Endothelial cell of umbilical vein (primary cell): ENCODE results near the gene CCNB3. TPM values are rescaled to one million over a fixed set of nuclear protein-coding genes. Genes with fewer than 3 reads are reported as not detected.

Source experiments
- BruUV-seq: library from RNA; stranded (reverse); fragments of 400-500 nt; replicated peaks from 2 replicates; lab custom pipeline; 2021; lab: Mats Ljungman, UMichigan
- CTCF ChIA-PET: fragments of 300-600, 350-600 bp; sonication (Branson Sonifier 250); formaldehyde crosslinking; loops from one replicate; lab custom pipeline; 2021; ENCODE audit warnings: antibody characterized with exemption, inconsistent platforms; lab: Charles Lee
- POLR2A ChIA-PET: fragments of 300-600, 350-600 bp; sonication (Branson Sonifier 250); formaldehyde crosslinking; loops from one replicate; lab custom pipeline; 2021; ENCODE audit warnings: antibody characterized with exemption, inconsistent platforms; lab: Charles Lee
- DNase-seq: peaks from one replicate; pipeline ENCODE4 v3.0.0-alpha.2; 2011; ENCODE audit warnings: low read depth, low spot score
- FAIRE-seq: peaks from 2 replicates; lab custom pipeline; 2011; peaks lifted over from hg19 to GRCh38; lab: Jason Lieb, UNC
- H2AFZ ChIP-seq: 2 replicates; pipeline ENCODE4 v1.6.0; 2012; ENCODE audit warnings: low read depth, low read length, control low read depth, inconsistent platforms
- H3K27ac ChIP-seq: 2 replicates; pipeline ENCODE4 v1.5.1; 2011; ENCODE audit warnings: low read depth, mild to moderate bottlenecking, control low read depth, low read length, moderate library complexity; ENCODE audit not compliant: insufficient read depth
- H3K27me3 ChIP-seq, 2 experiments: 2 replicates each; pipeline versions ENCODE4 v1.6.0 to v1.6.1; 2011; ENCODE audit warnings: low read length in 2 of 2, mixed read lengths in 1 of 2; ENCODE audit not compliant: control insufficient read depth in 2 of 2, insufficient read depth in 2 of 2
- H3K36me3 ChIP-seq, 2 experiments: 2 replicates in 1 of 2; 3 replicates in 1 of 2; pipeline ENCODE4 v1.5.1; 2011; ENCODE audit warnings: low read length in 2 of 2, mild to moderate bottlenecking in 1 of 2, moderate library complexity in 1 of 2; ENCODE audit not compliant: control insufficient read depth in 2 of 2, insufficient read depth in 2 of 2; ENCODE audit errors: extremely low read depth in 1 of 2
- H3K4me1 ChIP-seq: 3 replicates; pipeline ENCODE4 v1.5.1; 2011; ENCODE audit warnings: mild to moderate bottlenecking, low read length; ENCODE audit not compliant: control insufficient read depth, insufficient read depth; ENCODE audit errors: extremely low read depth
- H3K4me2 ChIP-seq: 2 replicates; pipeline ENCODE4 v1.6.1; 2011; ENCODE audit warnings: low read length, control low read depth, mixed read lengths; ENCODE audit not compliant: insufficient read depth
- H3K4me3 ChIP-seq, 3 experiments: fragments of 200-600 bp in 1 of 3; sonication (generic), shearing (Covaris generic) in 1 of 3; replicated peaks in 1 of 3; 2 replicates each; pipeline ENCODE4 v1.5.1; 2011 to 2016; ENCODE audit warnings: control low read depth in 3 of 3, low read length in 3 of 3, mild to moderate bottlenecking in 2 of 3, inconsistent platforms in 1 of 3, low read depth in 1 of 3, moderate library complexity in 1 of 3; ENCODE audit not compliant: insufficient read depth in 1 of 3
- H3K79me2 ChIP-seq: 2 replicates; pipeline ENCODE4 v1.6.0; 2012; ENCODE audit warnings: low read length, inconsistent platforms; ENCODE audit not compliant: control insufficient read depth, insufficient read depth
- H3K9ac ChIP-seq: replicated peaks from 2 replicates; pipeline ENCODE3; 2011; ENCODE audit warnings: low read length, control low read depth; ENCODE audit not compliant: insufficient read depth; ENCODE audit errors: extremely low read depth
- H3K9me1 ChIP-seq: replicated peaks from 3 replicates; pipeline ENCODE4 v1.6.0; 2011; ENCODE audit warnings: mild to moderate bottlenecking, low read length; ENCODE audit not compliant: control insufficient read depth, insufficient read depth; ENCODE audit errors: extremely low read depth
- H3K9me3 ChIP-seq: replicated peaks from 2 replicates; pipeline ENCODE4 v1.5.1; 2012; ENCODE audit warnings: low read length, inconsistent platforms; ENCODE audit not compliant: control insufficient read depth, insufficient read depth
- H4K20me1 ChIP-seq: replicated peaks from 2 replicates; pipeline ENCODE3; 2011; ENCODE audit warnings: mild to moderate bottlenecking, low read length; ENCODE audit not compliant: control insufficient read depth, insufficient read depth; ENCODE audit errors: extremely low read depth
- CTCF ChIP-seq, 2 donors: IDR thresholded peaks; 1 replicate in 1 of 2; 2 replicates in 1 of 2; pipeline ENCODE4 v1.5.1; 2011; ENCODE audit warnings: low read length in 2 of 2, mild to moderate bottlenecking in 2 of 2, moderate library complexity in 2 of 2, control low read depth in 1 of 2, inconsistent platforms in 1 of 2, low read depth in 1 of 2; ENCODE audit not compliant: insufficient read depth in 1 of 2; ENCODE audit errors: extremely low read depth in 1 of 2
- EZH2 ChIP-seq: IDR thresholded peaks from 2 replicates; pipeline ENCODE4 v1.6.1; 2012; ENCODE audit warnings: borderline replicate concordance, low read depth, mild to moderate bottlenecking, moderate library complexity, low read length, inconsistent platforms; ENCODE audit not compliant: severe bottlenecking
- FOS ChIP-seq: IDR thresholded peaks from 2 replicates; pipeline ENCODE4 v1.6.1; 2011; ENCODE audit warnings: mild to moderate bottlenecking, low read length, moderate library complexity, borderline replicate concordance; ENCODE audit not compliant: insufficient read depth
- GATA2 ChIP-seq: IDR thresholded peaks from 2 replicates; pipeline ENCODE4 v1.7.0; 2011; ENCODE audit warnings: low read depth, mild to moderate bottlenecking, moderate library complexity, mixed read lengths, low read length; ENCODE audit not compliant: insufficient read length, insufficient read depth
- JUN ChIP-seq: IDR thresholded peaks from 2 replicates; pipeline ENCODE4 v1.6.1; 2011; ENCODE audit warnings: borderline replicate concordance, low read depth; ENCODE audit not compliant: insufficient read length, insufficient read depth
- MYC ChIP-seq: IDR thresholded peaks from one replicate; pipeline ENCODE4 v1.6.1; 2011; ENCODE audit warnings: mild to moderate bottlenecking, low read depth, low read length
- POLR2A ChIP-seq: IDR thresholded peaks from 2 replicates; pipeline ENCODE4 v1.6.1; 2012; ENCODE audit warnings: low read depth, mild to moderate bottlenecking, control low read depth, low read length
- POLR2AphosphoS5 ChIP-seq: IDR thresholded peaks from 2 replicates; pipeline ENCODE4 v1.6.1; 2012; ENCODE audit warnings: low read depth, mild to moderate bottlenecking, control low read depth, low read length, moderate library complexity; ENCODE audit not compliant: insufficient read depth
- dilution Hi-C: fragments of 300-500 bp; cut with MboI; formaldehyde crosslinking; loops from one replicate; pipeline ENCODE4 v1.15.0; 2019; ENCODE audit warnings: low sequenced_read_pairs; ENCODE audit not compliant: extremely low pct_ligation_motif_present
- intact Hi-C: fragments of 100-400 bp; cut with micrococcal nuclease; formaldehyde crosslinking; loops from one replicate; pipeline ENCODE4 v1.10.0; 2022
- polyA plus RNA-seq, 4 experiments: library from polyadenylated mRNA; depleted of rRNA in 3 of 4; stranded (reverse) in 3 of 4; unstranded in 1 of 4; fragments of >200 nt; gene quantifications; 2 replicates each; pipeline versions ENCODE4 v1.2.1 to v1.2.3, GENCODE V29; 2011 to 2012; ENCODE audit warnings: missing spikeins in 1 of 4
- total RNA-seq: library from RNA; stranded (reverse); gene quantifications from 2 replicates; pipeline ENCODE4 v1.2.3, GENCODE V29; 2021
- TF ChIP-seq, protein P1 (sequence below): IDR thresholded peaks from 2 replicates; pipeline ENCODE4 v1.6.1; 2011; ENCODE audit not compliant: insufficient read depth, insufficient read length

CCNB3 gene
- total and polyA plus RNA-seq, 2 donors (not counting 3 experiments of a cell fraction or from before 2014, with no cell fraction given): 0.77 to 1.9 TPM

- no peaks in the 10 kb centered on the region for H3K9me3 ChIP-seq
- H3K27me3 ChIP-seq: no peaks in the 10 kb centered on the region
- H3K79me2 ChIP-seq: no peaks in the 10 kb centered on the region
- no peaks in the 10 kb centered on the region for H4K20me1 ChIP-seq
- no peak for DNase-seq
- H3K4me2 ChIP-seq: no peak overlapping the region
- no peak overlapping the region for H3K4me3 ChIP-seq
- H3K9me1 ChIP-seq: no peaks in the 10 kb centered on the region
- no peak for FAIRE-seq
- H3K4me1 ChIP-seq: no peaks in the 10 kb centered on the region
- intact Hi-C loops: no loop called here
- no peak overlapping the region for H3K27ac ChIP-seq
- H2AFZ ChIP-seq: no peak overlapping the region
- dilution Hi-C loops: no loop called here
- H3K9ac ChIP-seq: no peak overlapping the region
- H3K36me3 ChIP-seq: no peaks in the 10 kb centered on the region
- CTCF ChIA-PET: no interaction called here
- TF ChIP-seq EZH2 (no peak), POLR2A (no peak), GATA2 (no peak), FOS (no peak)
- TF ChIP-seq, protein P1, sequence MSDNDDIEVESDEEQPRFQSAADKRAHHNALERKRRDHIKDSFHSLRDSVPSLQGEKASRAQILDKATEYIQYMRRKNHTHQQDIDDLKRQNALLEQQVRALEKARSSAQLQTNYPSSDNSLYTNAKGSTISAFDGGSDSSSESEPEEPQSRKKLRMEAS: no peak
- POLR2A ChIA-PET: no interaction called here
- no TSS peak for BruUV-seq
Measured at GRCh38 chrX:50372966-50373365, 168.4 kb downstream of the CCNB3 start.

GRCh38 chrX:50375481-50376267 lies 171.1 kb downstream of the CCNB3 start:
- intact Hi-C loops: no loop called here
- no peak for DNase-seq
- no peak overlapping the region for H3K4me3 ChIP-seq
- no peak overlapping the region for H3K27ac ChIP-seq
- H4K20me1 ChIP-seq: no peaks in the 10 kb centered on the region
- no peaks in the 10 kb centered on the region for H3K79me2 ChIP-seq
- TF ChIP-seq POLR2AphosphoS5 (no peak), GATA2 (no peak), EZH2 (no peak), FOS (no peak), POLR2A (no peak), MYC (no peak), JUN (no peak), CTCF (IDR thresholded peaks at IDR 0.05; ENCODE audit: extremely low read depth in 1 of 2, insufficient read depth in 1 of 2, low read depth in 1 of 2, low read length in 2 of 2) (no peak)
- TF ChIP-seq, protein P1: no peak
- H3K36me3 ChIP-seq: no peaks in the 10 kb centered on the region
- ChIA-PET CTCF (no interaction called here), POLR2A (no interaction called here)
- no peaks in the 10 kb centered on the region for H3K9me3 ChIP-seq
- H3K27me3 ChIP-seq: no peaks in the 10 kb centered on the region
- no peaks in the 10 kb centered on the region for H3K4me1 ChIP-seq
- H3K9ac ChIP-seq: no peak overlapping the region
- H3K9me1 ChIP-seq: no peaks in the 10 kb centered on the region
- no TSS peak for BruUV-seq
- dilution Hi-C loops: no loop called here
- no peak overlapping the region for H3K4me2 ChIP-seq
- no peak for FAIRE-seq
- no peak overlapping the region for H2AFZ ChIP-seq
